CD4-positive, alpha-beta T cell treated with Interferon alpha-2 for 1 hour (primary cell): ENCODE measurements around the gene RRP12.
"Not testable (repeated sequence)": the region's sequence is repeated elsewhere in the genome, so short reads cannot be mapped to it uniquely, and the experiment has no call there.

Experiments used
- DNase-seq, 2 donors: peaks; one replicate each; pipeline ENCODE4 v3.0.0-alpha.2; 2020 to 2022

The RRP12 gene

GRCh38 chr10:97400665-97401454, at the start of gene RRP12:
TSS of gene RRP12 (minus strand) at chr10:97401340. CDS start at chr10:97401231, 109 bp downstream.
- peak; percentile 95 to 96 for DNase-seq

GRCh38 chr10:97450828-97451227, 49.7 kb upstream of the RRP12 start:
- DNase-seq = no peak

GRCh38 chr10:97445722-97446639, 44.8 kb upstream of the RRP12 start, which contains the start of the genes EXOSC1 and ZDHHC16:
TSS of gene EXOSC1 (minus strand) at chr10:97446006. CDS start at chr10:97445985, 21 bp downstream.
TSS of gene ZDHHC16 (plus strand) at chr10:97446175. CDS start at chr10:97451676, 5,501 bp downstream.
- peak; percentile 88 to 93 for DNase-seq

- no peak for DNase-seq
These were observed 44.2 kb upstream of the RRP12 start for GRCh38 chr10:97445357-97445721.

GRCh38 chr10:97444212-97444611, 43.1 kb upstream of the RRP12 start:
- no peak for DNase-seq

- DNase-seq = no peak
These were observed 41.1 kb upstream of the RRP12 start for GRCh38 chr10:97442277-97442676.

- DNase-seq = no peak
These were observed 34.1 kb upstream of the RRP12 start for GRCh38 chr10:97435211-97435610.

GRCh38 chr10:97434557-97434956, 33.4 kb upstream of the RRP12 start:
- no peak for DNase-seq

- no peak for DNase-seq
These were observed 32.9 kb upstream of the RRP12 start for GRCh38 chr10:97434055-97434454.

GRCh38 chr10:97428572-97428981, 27.4 kb upstream of the RRP12 start:
- DNase-seq = peak in 1 of 2 donors; percentile 54

GRCh38 chr10:97427571-97428179, 26.5 kb upstream of the RRP12 start:
- DNase-seq = peak in 1 of 2 donors; percentile 70

- peak in 1 of 2 donors; percentile 35 for DNase-seq
These were observed 25.8 kb upstream of the RRP12 start for GRCh38 chr10:97426776-97427570.

- DNase-seq = peak; percentile 96 to 98
These were observed 25.0 kb upstream of the RRP12 start, which contains the start of gene PGAM1 for GRCh38 chr10:97425964-97426775. TSS of gene PGAM1 (plus strand) at chr10:97426191. CDS start at chr10:97426308, 117 bp downstream.

GRCh38 chr10:97423757-97424098, 22.6 kb upstream of the RRP12 start:
- not testable (repeated sequence) for DNase-seq

GRCh38 chr10:97416565-97416964, 15.4 kb upstream of the RRP12 start:
- no peak for DNase-seq

- no peak for DNase-seq
These were observed 11.8 kb upstream of the RRP12 start for GRCh38 chr10:97412891-97413304.

- no peak for DNase-seq
These were observed 10.3 kb upstream of the RRP12 start for GRCh38 chr10:97411406-97411805.

GRCh38 chr10:97408496-97408992, 7.4 kb upstream of the RRP12 start:
- DNase-seq = no peak

GRCh38 chr10:97407952-97408248, 6.8 kb upstream of the RRP12 start:
- DNase-seq = no peak

- DNase-seq = peak; percentile 71 to 84
These were observed 6.2 kb upstream of the RRP12 start for GRCh38 chr10:97407211-97407951.
